ENCODE measurements around the gene CNOT11. TPM values are rescaled to one million over a fixed set of nuclear protein-coding genes. Genes with fewer than 3 reads are reported as not detected.
"Not testable (repeated sequence)": the region's sequence is repeated elsewhere in the genome, so short reads cannot be mapped to it uniquely, and the experiment has no call there.

Gene CNOT11
- total RNA-seq, 6 experiments from 2014 or later: 17.0 to 28.5 (median 21.5) TPM

- no peaks in the 10 kb centered on the region for H3K27me3 ChIP-seq
- H3K4me3 ChIP-seq: no peak overlapping the region
- WGBS (ENCODE audit: insufficient coverage, low coverage, low lambda C conversion rate, missing lambda C conversion rate): 79% methylated on average over 3 of the region's 3 CpGs
- intact Hi-C loops (cut with DNase I): no loop called here
- H3K4me1 ChIP-seq: peaks cover 0 to 17% (median 0%) of the 10 kb centered on the region in 4 donors
- ATAC-seq (no peak), DNase-seq (no peak)
- TF ChIP-seq POLR2A (IDR thresholded peaks at IDR 0.05) (no peak), CTCF (IDR thresholded peaks at IDR 0.05) (no peak)
- no peaks in the 10 kb centered on the region for H3K36me3 ChIP-seq
- H3K27ac ChIP-seq: peak overlapping the region in 1 of 3 donors; percentile 28
- H3K9me3 ChIP-seq: no peaks in the 10 kb centered on the region
Observed at GRCh38 chr2:101311696-101312017, 59.0 kb downstream of the CNOT11 start.

GRCh38 chr2:101316568-101316967 lies 63.9 kb downstream of the CNOT11 start:
- H3K27ac ChIP-seq; H3K9me3 ChIP-seq; DNase-seq; intact Hi-C loops (cut with DNase I); H3K4me3 ChIP-seq; H3K4me1 ChIP-seq; H3K27me3 ChIP-seq; H3K36me3 ChIP-seq; ATAC-seq: not testable (repeated sequence)
- 88% methylated on average over 4 of the region's 6 CpGs for WGBS (ENCODE audit: insufficient coverage, low coverage, low lambda C conversion rate, missing lambda C conversion rate)

Small RNA genes within 50 kb of the gene (microRNA-seq; reads per million reads assigned to microRNA genes)
- gene MIR5696: 0.64 to 2.3 reads per million in 2 donors

Small RNA genes within 50 kb of the gene (small RNA-seq; reads per million reads assigned to genes)
- gene MIR5696 (0.48 to 0.78 reads per million in 2 experiments), gene SNORD89 (72.2 to 80.0 reads per million in 2 experiments)

Other genes starting within 250 kb of the CNOT11 start
- 10 to 100 TPM; 17.3 to 31.2 (median 21.5) TPM for gene TBC1D8, start 101.5 kb upstream of the CNOT11 start, total RNA-seq
- 10 to 100 TPM; 20.3 to 45.4 (median 32.2) TPM for gene RNF149, start 55.8 kb downstream of the CNOT11 start, total RNA-seq
- gene CREG2, start 134.6 kb downstream of the CNOT11 start, total RNA-seq: under 1 TPM in 1 of 6 experiments, not detected in 5; 0.20 TPM
- not detected for gene RFX8, start 222.2 kb downstream of the CNOT11 start, total RNA-seq

Data from right lobe of liver (tissue), 6 donors.